ENCODE data around the gene HES1.

Gene HES1

GRCh38 chr3:194166682-194167479 lies 30.9 kb downstream of the HES1 start:
- DNase-seq (ENCODE audit: low read depth in 2 of 2) = no peak

GRCh38 chr3:194167480-194168282 lies 31.7 kb downstream of the HES1 start:
- no peak for DNase-seq (ENCODE audit: low read depth in 2 of 2)

GRCh38 chr3:194168994-194169393 lies 33.0 kb downstream of the HES1 start:
- no peak for DNase-seq (ENCODE audit: low read depth in 2 of 2)

- DNase-seq (ENCODE audit: low read depth in 2 of 2) = no peak
These were observed 33.6 kb downstream of the HES1 start for GRCh38 chr3:194169595-194169994.

GRCh38 chr3:194170793-194171192 lies 34.8 kb downstream of the HES1 start:
- no peak for DNase-seq (ENCODE audit: low read depth in 2 of 2)

- no peak for DNase-seq (ENCODE audit: low read depth in 2 of 2)
These were observed 38.5 kb downstream of the HES1 start for GRCh38 chr3:194174406-194174805.

- DNase-seq (ENCODE audit: low read depth in 2 of 2) = no peak
These were observed 39.0 kb downstream of the HES1 start for GRCh38 chr3:194174980-194175379.

- DNase-seq (ENCODE audit: low read depth in 2 of 2) = no peak
These were observed 40.5 kb downstream of the HES1 start for GRCh38 chr3:194176274-194176991.

GRCh38 chr3:194177141-194177540 lies 41.2 kb downstream of the HES1 start:
- DNase-seq (ENCODE audit: low read depth in 2 of 2) = no peak

GRCh38 chr3:194178128-194178527 lies 42.2 kb downstream of the HES1 start:
- DNase-seq (ENCODE audit: low read depth in 2 of 2) = no peak

- no peak for DNase-seq (ENCODE audit: low read depth in 2 of 2)
These were observed 42.7 kb downstream of the HES1 start for GRCh38 chr3:194178669-194179068.

GRCh38 chr3:194180570-194180969 lies 44.6 kb downstream of the HES1 start:
- no peak for DNase-seq (ENCODE audit: low read depth in 2 of 2)

GRCh38 chr3:194181612-194182529 lies 45.9 kb downstream of the HES1 start:
- DNase-seq (ENCODE audit: low read depth in 2 of 2) = no peak

GRCh38 chr3:194183271-194183670 lies 47.3 kb downstream of the HES1 start:
- no peak for DNase-seq (ENCODE audit: low read depth in 2 of 2)

- no peak for DNase-seq (ENCODE audit: low read depth in 2 of 2)
These were observed 48.4 kb downstream of the HES1 start for GRCh38 chr3:194184265-194184751.

- no peak for DNase-seq (ENCODE audit: low read depth in 2 of 2)
These were observed 48.9 kb downstream of the HES1 start for GRCh38 chr3:194184801-194185200.

- DNase-seq (ENCODE audit: low read depth in 2 of 2) = no peak
These were observed 49.3 kb downstream of the HES1 start for GRCh38 chr3:194185221-194185620.

- DNase-seq (ENCODE audit: low read depth in 2 of 2) = no peak
These were observed 51.4 kb downstream of the HES1 start for GRCh38 chr3:194187233-194187944.

All from activated CD4-positive, alpha-beta T cell treated with anti-CD3 and anti-CD28 coated beads for 24 hours (primary cell).